Measurements from ENCODE around the gene FAM120C. TPM values are rescaled to one million over a fixed set of nuclear protein-coding genes. Genes with fewer than 3 reads are reported as not detected.

Gene FAM120C
- total RNA-seq, 1 experiment from 2014 or later: 8.2 TPM

- peak within 1 kb of the TSS; percentile 97 for H3K9ac ChIP-seq (ENCODE audit: low read length)
- POLR2A ChIA-PET (ENCODE audit: unreplicated experiment): interaction anchor here (0.6 to 1.0 kb wide), 4 partner anchors 137 to 358 kb away, joined by 3 to 6 read pairs (median 6); no protein-coding TSS in a partner anchor
- no peaks in the 10 kb centered on the region for H3K27me3 ChIP-seq (ENCODE audit: low read length)
- TF ChIP-seq EZH2 (IDR thresholded peaks at IDR 0.05; ENCODE audit: low read length, unreplicated experiment) (no peak), CTCF (conservative IDR thresholded peaks at IDR 0.05; ENCODE audit: low read depth, low read length) (no peak), EZH2phosphoT487 (IDR thresholded peaks at IDR 0.05; ENCODE audit: borderline replicate concordance, low read length) (no peak)
- CTCF ChIA-PET: interaction anchor here (0.5 kb wide), 1 partner anchor 396 kb away, joined by 3 read pairs; the partner anchor contains the start of gene TSR2
- H4K20me1 ChIP-seq (ENCODE audit: low read length): no peaks in the 10 kb centered on the region
- peak within 1 kb of the TSS; percentile 94 for H3K27ac ChIP-seq (ENCODE audit: low read length)
- intact Hi-C loops (cut with micrococcal nuclease): loop anchor here (5.0 to 10.0 kb wide), 2 partner anchors 362 to 960 kb away; partner anchors contain the start of gene APEX2
- peak within 1 kb of the TSS; percentile 87 for H3K4me2 ChIP-seq (ENCODE audit: low read length)
- DNase-seq: peak; percentile 96
- H3K4me1 ChIP-seq (ENCODE audit: insufficient read depth, low read length): peaks cover 24% of the 10 kb centered on the region
- peaks cover 32% of the 10 kb centered on the region for H3K79me2 ChIP-seq (ENCODE audit: low read length)
- ATAC-seq: peak; percentile 78
- H3K4me3 ChIP-seq (ENCODE audit: low read length): peak within 1 kb of the TSS; percentile 83
- no peaks in the 10 kb centered on the region for H3K9me3 ChIP-seq (ENCODE audit: low read length)
- no TSS peak for BruUV-seq (replicated peaks)
- H3K36me3 ChIP-seq (ENCODE audit: low read depth, low read length): peaks cover 11% of the 10 kb centered on the region
- peak within 1 kb of the TSS; percentile 96 for H2AFZ ChIP-seq (ENCODE audit: low read length)
- H3F3A ChIP-seq (ENCODE audit: low read length, unreplicated experiment): no peaks in the 10 kb centered on the region
- H3K9me2 ChIP-seq (replicated peaks; ENCODE audit: low read length): no peaks in the 10 kb centered on the region
Measured at GRCh38 chrX:54044126-54044876, 138.8 kb downstream of the FAM120C start, which contains the start of gene PHF8. Gene PHF8, minus strand, starts transcription at chrX:54044473. Its CDS starts 1,745 bp downstream, at chrX:54042728.

GRCh38 chrX:54043541-54044125 lies 139.4 kb downstream of the FAM120C start:
- Histone ChIP-seq H3K27me3 (ENCODE audit: low read length) (no peaks in the 10 kb centered on the region), H3K27ac (ENCODE audit: low read length) (peak overlapping the region; percentile 94), H3K4me3 (ENCODE audit: low read length) (peak overlapping the region; percentile 83), H2AFZ (ENCODE audit: low read length) (peak overlapping the region; percentile 96), H3K4me2 (ENCODE audit: low read length) (peak overlapping the region; percentile 87), H3K36me3 (ENCODE audit: low read depth, low read length) (peaks cover 11% of the 10 kb centered on the region), H3K79me2 (ENCODE audit: low read length) (peaks cover 32% of the 10 kb centered on the region), H3K4me1 (ENCODE audit: insufficient read depth, low read length) (peaks cover 24% of the 10 kb centered on the region), H3K9ac (ENCODE audit: low read length) (peak overlapping the region; percentile 97), H3F3A (ENCODE audit: low read length, unreplicated experiment) (no peaks in the 10 kb centered on the region), H3K9me3 (ENCODE audit: low read length) (no peaks in the 10 kb centered on the region), H3K9me2 (replicated peaks; ENCODE audit: low read length) (no peaks in the 10 kb centered on the region), H4K20me1 (ENCODE audit: low read length) (no peaks in the 10 kb centered on the region)
- BruUV-seq (replicated peaks): TSS peak; percentile 64
- intact Hi-C loops (cut with micrococcal nuclease): loop anchor here (2.0 to 10.0 kb wide), 4 partner anchors 135 to 961 kb away; partner anchors contain the start of genes APEX2 and TSR2
- no peak for TF ChIP-seq CTCF (conservative IDR thresholded peaks at IDR 0.05; ENCODE audit: low read depth, low read length)
- ATAC-seq: peak; percentile 28
- ChIA-PET POLR2A (ENCODE audit: unreplicated experiment) (interaction anchor here (0.6 to 1.0 kb wide), 3 partner anchors 106 to 818 kb away, joined by 5 to 7 read pairs (median 6); no protein-coding TSS in a partner anchor), CTCF (interaction anchor here (0.5 kb wide), 1 partner anchor 397 kb away, joined by 3 read pairs; the partner anchor contains the start of gene TSR2)
- peak; percentile 33 for DNase-seq

Data from PC-3 (cell line).